Activated naive CD8-positive, alpha-beta T cell treated with anti-CD3 and anti-CD28 coated beads, Interleukin-2, amount 50 U/mL, for 16 hours (primary cell): ENCODE results near the gene MSX1.

Experiments used
- DNase-seq: peaks from one replicate; pipeline ENCODE4 v3.0.0-alpha.2; 2020; ENCODE audit warnings: low read depth, low spot score

MSX1 gene

DNA sequence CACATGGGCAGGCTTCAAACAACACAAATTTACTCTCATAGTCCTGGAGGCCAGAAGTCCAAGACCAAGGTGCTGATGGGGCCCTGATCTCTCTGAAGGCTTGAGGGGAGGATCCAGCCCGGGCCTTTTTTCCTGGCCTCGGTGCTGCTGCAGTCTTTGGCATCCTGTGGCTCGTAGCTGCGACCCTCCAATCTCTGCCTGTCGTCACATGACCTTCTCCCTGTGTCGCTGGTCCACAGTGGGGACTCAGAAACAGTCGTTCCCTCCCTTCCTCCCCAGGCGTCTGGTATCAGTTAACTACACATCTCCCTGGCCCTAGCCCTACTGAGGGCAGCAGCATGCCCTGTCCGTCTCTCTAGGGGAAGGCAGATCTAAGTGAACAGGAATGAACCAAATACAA lies 19.1 kb upstream of the MSX1 start:
- DNase-seq: no peak

DNA sequence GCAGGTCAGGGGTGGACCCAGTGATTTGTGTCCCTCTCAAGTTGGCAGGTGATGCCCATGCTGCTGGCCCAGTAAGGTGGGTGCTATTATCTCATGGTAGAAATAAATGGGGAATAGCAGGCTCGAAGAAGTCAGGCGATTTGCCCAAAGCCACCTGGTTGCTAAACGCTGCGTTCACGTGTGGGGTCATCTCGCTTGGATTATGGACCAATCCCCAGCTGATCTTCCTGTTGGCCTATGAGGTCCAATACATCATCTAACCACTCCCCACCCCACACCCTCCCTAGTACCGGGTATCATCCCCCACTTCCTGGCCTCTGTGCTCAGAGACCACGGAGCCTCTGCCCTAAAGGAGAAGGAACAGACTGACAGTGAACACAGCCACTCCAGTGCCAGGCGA lies 18.3 kb upstream of the MSX1 start:
- no peak for DNase-seq

DNA sequence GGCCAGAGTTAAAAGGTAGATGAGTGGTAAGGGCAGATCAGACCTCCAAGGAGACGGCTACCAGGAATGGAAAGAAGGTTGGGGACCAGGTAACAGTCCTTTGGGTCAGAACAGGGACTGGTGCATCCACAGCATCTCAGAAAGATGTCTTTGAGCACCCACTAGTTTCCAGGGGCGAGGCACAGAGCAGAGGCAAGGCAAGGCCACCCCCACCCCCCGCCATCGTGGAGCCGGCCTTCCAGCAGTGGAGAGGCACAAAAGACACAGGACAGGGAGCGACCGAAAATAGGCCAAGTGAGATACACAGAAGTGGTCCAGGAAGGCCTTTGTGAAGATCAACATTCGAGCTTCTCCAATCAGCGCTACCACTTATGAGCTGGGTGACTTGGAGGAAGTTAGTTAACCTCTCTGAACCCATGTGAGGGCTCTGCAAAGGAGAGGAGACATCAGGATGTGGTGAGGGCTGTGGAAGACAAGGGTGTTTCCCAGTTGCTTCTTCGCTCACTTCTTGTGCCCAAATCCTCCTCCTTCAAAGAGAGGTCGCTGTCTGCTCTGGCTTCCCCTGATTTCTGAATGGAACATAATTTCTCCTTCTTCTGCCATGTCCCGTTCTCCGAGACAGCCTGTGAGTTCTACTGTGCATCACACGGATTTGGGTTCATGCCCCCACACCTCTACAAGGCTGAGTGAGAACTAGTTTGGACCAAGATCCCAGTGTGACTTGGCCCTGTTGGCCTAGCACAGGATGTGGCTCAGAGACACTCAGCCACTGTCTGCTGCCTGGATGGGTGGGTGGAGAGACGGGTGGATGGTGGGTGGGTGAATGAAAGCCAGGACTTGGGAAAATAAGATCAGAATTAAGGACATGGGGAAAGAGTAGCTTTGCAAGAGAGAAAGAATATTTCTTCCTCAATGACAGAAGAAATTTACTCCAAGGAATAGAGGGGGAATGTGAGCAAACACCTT lies 16.7 kb upstream of the MSX1 start:
- no peak for DNase-seq

DNA sequence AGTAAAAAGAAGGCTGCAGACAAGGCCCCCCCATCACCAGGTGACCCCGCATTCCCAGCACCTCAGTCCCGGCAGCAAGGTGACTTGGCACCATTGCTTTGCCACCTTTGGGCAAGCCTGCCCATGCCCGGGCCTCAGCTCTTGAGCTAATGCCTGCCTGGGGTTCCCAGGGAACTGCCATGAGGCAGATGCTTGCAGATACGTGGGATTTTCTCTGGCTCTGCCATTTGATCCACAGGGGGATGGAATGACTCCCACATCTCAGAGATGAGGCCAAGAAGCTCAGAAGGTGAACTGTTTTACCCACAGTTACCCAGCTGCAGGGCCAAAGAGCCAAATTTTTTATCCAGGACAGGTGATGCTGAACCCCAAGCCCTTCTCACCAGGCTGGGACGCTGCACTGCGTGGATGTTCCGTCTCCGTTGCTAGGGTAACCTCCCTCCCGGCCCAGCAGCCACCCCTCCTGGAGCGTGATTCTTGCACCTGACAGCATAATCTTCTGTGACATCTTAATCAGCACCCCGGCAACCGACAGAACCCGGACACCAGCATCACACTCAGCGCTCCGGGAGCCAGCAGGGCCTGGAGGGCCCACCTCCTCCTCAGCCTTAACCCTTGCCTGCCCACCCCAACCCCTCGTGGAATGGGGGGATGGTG lies 15.7 kb upstream of the MSX1 start:
- DNase-seq: no peak

DNA sequence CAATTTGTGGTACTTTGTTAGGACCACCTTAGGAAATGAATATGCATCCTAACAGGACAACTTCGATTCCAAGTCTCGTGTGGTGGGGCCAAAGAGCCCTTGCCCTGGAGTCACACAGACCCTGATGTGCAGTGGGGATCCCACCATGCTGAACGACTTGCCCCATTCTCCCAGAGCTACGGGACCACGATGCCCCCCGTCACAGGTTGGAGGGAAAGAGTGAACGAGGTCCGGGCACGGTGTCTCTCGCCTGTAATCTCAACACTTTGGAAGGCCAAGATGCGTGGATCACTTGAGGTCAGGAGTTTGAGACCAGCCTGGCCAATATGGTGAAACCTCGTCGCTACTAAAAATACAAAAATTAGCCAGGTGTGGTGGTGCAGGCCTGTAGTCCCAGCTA lies 14.4 kb upstream of the MSX1 start:
- DNase-seq: no peak

DNA sequence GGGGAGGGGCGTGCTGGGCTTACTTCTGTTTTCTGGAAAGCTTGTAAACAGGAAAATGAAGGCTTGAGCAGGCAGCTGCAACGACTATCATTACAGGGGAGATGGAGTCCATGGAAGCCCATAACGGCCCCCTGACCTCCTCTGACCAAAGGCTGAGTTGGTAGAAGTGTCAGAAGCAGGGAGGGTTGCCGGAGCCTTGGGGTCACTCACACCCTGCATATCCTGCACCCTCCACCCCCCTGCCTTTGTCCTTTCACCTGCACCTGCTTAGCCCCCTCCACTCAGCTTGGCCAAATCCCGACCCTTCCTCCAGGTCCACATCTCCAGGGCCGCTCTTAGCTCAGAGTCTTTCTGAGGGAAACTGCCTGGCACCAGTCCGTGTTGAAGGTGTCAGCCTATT lies 12.5 kb upstream of the MSX1 start:
- no peak for DNase-seq

DNA sequence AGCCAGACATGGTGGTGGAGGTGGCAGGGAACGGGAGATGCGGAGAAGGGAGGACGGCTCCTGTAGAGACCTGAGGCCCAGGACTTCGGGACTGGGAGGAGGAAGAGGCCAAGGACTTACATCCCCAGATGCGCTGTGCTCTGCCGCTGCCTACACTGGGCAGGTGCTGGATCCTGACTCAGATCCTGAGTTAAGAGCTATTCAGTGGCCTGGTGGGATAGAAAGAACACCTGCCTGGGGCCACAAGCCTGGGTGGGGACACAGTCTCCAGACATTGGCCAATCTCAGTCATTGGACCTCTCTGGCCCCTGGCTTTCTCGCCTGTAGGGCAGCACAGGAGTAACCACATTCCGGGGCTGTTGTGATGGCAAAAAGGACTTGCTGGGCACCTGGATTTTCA lies 10.9 kb upstream of the MSX1 start:
- no peak for DNase-seq

DNA sequence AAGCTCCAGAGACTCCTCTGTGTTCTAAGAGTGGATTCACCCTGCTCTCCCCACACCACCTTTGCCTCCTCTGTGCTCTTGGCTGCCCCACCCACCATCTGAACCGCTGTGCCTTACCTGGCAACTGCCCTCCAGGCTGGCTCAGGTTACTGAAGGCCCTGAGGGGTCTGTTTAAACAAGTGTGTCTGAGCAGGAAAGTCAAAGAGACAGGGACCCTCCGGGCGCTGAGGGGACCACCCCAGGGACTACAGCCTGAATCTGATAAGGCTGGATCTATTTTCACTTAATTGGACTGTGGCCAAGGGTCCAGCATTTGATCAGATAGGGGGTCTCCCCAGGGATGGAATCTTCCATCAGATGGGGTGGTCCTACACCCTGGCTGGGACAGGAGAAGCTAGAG lies 10.4 kb upstream of the MSX1 start:
- DNase-seq: no peak

DNA sequence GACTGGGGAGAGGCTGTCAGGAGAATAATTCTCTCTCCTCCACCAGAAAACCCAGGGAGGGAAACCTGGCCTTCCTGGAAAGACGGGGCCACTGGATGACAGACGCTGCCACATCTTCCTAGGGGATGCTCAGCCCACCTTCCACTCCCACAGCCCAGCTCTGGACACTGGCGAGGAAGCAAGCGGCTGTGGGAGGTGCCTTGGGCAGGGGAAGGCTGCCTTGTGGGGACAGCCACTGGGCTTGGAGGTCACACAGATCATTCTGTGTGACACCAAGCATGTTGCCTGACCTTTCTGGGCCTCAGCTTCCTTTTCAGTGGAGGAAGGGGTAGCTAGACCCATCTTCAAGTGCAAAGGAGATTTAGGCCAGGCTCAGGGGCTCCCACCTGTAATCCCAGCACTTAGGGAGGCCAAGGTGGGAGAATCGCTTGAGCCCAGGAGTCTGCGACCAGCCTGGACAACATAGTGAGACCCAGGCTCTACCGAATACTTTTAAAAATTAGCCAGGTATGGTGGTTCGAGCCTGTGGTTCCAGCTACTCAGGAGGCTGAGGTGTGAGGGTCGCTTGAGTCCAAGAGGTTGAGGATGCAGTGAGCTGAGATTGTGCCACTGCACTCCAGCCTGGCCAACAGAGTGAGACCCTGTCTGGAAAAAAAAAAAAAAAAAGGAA lies 9.8 kb upstream of the MSX1 start:
- DNase-seq: no peak

DNA sequence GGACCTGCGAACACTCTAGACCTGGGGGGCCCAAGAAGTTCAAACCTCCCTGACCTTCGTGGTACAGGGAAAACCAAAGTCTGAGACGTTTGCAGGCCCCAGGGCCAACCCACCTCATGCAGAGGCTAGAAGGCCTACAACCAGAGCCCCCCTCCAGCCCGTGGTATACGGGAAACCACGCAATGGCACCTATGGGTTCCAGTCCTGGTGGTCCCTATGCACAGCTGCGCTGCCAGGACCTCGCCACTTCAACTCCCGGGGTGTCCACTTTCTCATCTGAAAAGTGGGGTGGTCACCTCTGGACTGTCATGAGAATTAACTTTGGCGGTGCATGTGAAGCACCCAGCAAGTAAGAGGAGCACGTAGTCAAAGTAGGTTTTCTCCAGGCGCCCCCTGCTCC lies 8.4 kb upstream of the MSX1 start:
- DNase-seq: no peak

DNA sequence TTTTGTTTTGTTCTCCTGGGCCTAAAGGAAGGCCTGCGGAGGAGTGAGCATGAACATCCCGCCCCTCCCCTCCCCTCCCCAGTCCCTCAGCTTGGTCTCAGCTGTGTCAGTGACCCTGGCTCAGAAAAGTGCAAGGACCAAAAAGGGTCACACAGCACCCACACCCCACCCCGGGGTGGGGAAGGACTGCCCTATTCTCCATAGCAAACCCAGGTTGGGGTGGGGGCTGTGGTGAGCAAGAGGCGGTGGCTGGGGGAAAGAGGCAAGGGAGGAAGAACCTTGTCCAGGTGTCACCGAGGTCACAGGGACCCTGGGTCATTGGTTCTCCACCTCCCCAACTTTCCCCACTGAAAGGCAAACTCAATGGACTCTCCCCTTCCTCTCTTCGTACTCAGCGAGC lies 7.6 kb upstream of the MSX1 start:
- no peak for DNase-seq

DNA sequence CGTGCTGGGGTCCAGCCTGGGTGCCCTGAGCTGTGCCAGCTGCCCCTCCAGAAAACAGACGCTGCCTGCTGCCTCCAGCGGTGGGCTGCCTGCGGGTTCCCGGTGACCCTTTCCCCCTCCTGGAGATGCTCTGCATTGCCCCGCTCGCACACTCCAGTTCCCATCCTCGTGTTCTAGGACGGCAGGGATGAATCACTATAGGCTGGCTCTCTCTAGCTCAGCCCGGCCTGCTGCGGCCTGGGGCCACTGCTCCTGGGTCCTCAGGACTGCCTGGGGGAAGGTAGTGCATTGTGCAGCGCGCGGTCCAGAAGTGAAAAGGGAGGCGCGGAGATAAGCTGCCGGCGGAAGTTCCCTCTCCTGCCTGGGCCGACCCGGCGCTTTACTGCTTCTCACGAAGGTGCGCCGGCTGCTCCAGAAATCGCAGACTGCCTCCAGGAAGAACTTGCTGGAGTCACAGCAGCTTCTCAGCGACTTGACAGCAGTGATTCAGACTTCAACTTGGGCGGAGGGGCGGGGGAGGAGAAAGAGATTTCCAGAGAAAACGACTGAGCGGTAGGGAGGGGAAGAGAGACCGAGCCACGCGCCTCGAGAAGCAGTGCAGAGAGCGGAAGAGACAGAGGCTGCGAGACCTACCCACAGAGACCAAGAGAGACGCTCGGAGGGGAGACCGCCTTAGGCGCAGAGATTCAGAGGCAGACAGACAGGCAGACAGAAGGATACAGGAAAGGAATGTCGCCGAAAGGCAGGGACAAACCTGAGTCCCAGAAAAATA lies 6.7 kb upstream of the MSX1 start:
- no peak for DNase-seq

DNA sequence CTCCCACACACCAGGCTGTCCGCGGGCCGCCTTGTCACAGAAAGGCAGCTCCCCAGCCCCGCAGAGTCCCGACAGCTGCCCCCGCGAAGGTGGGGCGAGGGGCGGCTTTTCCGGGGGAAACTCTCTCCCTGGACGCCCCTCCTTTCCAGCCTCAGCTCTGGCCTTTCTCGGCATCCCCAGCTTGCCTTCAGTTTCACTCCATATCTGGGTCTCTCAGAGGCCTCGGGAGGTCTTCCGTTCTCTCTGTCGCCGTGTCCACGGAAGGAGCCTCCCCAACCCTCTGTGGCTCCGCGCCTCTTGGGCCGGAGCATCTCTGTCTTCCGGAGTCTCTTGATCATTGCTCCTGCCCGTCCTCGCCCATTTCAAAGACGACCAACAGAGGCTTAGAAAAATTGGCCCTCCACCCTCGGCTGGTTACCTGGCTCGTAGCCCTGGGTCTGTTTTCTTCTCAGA lies 6.1 kb upstream of the MSX1 start:
- DNase-seq: no peak

DNA sequence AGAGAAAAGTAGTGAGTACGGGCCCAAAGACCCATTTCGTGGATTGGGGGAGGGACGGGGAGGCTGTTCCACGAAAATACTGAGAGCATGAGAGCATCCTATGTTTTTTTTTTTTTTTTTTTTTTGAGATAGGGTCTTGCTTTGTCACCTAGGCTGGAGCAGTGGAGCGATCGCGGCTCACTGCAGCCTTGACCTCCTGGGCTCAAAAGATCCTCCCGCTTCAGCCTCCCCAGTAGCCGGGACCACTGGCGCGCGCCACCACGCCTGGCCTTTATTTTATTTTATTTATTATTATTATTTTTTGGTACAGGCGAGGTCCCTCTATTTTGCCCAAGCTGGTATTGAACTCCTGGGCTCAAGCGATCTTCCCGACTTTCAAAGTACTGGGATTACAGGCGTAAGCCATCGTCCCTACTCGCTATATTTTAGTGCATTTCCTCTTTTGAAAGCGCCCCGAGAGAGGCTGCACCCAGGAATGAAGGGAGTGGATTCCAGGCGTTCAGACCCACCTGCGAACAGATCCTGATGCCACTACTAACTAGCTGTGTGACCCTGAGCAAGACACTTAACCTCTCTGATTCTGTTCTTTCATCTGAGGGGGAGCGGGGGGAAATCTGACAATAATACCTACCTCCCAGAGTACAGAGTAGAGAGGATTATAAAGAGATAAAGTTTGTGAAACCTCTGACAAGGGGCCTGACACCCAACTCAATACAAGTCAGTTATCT lies 5.4 kb upstream of the MSX1 start:
- no peak for DNase-seq

DNA sequence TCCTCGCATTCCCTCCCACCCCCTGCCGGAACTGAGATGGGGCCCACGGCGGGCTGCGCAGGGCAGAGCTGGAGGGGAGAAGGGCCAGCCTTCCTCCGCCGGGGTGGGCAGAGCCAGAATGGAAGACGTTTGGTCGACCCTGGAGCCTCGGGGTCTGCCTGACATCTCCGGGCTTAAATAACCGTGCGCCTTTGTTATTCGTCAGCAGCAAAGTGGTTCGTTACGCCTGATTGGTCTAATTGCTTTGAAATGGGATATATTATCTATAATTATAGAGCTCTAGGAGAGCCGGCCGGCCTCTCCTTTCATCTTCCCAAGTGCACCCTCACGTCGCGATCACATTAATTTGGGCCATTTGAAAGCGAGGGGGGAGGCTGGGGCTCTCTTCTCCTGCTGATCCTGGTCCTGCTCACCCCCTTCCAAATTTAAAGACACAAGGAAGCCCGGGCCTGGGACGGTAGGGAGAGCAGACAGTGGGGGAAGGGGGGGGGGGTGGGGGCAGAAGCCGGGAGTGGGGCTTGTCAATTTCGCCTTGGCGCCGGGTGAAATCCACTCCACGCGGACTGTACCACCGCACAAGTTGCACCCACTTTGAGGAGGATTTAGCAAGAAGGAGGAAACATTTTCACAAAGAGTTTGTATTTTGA lies 4.7 kb upstream of the MSX1 start:
- DNase-seq: no peak

DNA sequence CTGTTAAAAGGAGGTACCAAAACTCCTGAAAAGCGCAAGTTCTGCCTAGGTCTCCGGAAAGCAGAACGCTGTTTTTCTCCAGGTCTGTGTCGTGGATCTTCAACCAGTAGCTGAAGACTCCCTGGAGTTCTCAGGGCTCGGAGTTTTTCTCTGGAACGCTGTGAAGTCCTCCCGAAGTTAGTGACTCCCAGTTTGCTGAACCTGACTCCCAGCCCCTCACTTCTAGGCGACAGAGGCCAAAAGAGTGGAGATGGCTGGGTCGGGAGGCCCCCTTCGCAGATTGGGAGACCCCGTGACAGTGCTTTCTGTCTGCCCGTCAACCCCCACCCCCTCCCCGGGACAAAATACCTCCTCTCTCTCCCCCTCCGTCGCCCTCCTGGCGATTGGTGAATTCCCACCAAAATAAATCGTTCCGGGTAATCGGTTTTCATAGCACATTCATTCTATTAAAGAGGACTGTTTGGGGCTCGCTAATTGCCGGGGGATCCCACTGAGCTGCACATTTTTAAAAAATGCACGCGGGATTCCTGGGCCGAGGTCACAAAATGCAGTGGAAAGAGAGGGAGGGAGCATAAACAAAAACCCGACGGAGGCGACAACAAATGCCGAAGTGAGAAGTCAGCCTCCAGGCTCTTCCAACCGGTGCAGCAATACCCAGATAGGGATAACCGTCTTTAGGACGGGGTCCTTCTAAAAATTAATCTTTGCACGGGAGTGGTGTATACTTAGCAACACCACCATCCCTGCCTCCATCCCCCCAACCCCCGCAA lies 4.0 kb upstream of the MSX1 start:
- no peak for DNase-seq

DNA sequence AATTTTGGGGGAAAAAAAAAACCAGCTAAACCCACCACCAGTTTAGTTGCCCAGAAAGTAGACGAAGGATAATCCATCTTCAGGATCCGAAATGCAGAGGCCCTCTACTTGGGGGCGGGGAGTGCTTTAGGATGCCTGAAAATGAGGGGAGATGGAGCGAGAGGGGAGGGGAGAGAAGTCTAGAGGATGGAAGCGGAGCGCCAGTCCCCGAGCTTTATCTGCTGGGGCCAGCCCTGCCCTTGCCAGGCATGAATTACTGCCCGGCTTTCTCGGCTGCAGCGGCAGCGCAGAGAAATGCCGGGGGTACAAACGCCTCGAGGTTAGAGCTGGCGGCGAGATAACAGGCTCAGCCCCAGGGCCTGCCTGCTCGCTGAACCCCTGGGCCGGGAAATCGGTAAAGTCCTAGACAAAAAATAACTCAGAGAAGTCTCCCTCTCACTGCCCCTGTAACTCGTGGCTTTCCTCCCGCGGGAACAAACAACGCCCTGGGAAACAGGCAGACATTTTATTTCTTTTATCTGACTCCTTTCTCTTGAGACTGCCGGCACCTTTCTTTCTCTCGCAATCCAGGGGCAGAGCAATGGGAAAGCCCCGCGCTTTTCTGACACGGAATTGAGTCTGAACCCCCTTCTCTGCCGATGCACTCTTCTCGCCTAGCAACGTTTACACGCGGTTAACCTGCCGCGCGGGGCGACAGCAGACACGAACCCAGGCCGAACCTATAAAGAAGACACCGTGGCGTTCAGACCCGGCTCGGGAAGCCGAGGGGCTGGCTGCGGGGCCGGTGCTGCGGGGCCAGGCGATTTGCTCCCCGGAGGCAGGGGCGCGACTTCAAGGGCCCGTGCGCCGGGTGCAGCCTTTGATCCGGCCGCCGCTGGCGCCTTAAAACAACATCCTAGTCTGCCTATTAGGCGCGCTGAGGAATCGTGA lies 3.1 kb upstream of the MSX1 start:
- no peak for DNase-seq

DNA sequence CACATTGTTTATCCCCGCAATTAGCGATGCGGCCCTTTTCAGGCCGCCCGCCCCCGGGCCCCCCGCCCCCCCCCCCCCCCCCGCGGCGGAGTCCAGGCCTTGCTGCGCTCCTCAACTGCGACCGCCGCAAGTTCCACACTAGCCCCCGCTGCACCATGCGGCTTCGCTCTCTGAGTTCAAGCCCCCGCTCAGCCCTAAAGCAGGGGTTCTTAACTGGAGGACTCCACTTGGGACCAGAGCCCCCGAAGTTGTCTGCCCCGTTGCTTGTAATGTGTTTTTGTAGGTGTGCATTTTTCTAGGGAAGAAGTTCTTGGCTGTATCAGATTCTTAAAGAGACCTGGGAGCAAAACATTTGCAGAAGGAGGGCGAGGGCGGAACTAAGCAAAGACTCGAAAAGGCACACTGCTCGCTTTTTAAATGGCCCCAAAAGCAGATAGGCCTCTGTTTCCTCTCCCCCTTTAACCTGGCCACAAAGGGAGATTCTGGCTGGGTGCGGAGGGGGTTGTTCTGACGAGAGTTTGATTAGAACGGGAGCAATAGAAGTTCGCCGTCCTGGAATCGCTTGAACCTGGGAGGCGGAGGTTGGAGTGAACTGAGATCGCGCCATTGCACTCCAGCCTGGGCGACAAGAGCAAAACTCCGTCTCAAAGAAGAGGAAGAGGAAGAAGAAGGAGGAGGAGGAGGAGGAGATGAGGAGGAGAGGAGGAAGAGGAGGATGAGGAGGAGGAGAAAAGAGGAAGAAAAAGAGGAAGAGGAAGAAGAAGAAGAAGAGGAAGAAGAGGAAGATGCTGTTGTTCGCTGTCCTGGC lies 2.3 kb upstream of the MSX1 start:
- DNase-seq: no peak
